NCI-H146 treated with DMSO at 0.1 percent for 48 hours (cell line): ENCODE results near the gene FOXN3.

Source experiments
- DNase-seq: peaks from one replicate; lab custom pipeline; 2025; ENCODE audit not compliant: unreplicated experiment; lab: John Stamatoyannopoulos, UW

Gene FOXN3

DNA sequence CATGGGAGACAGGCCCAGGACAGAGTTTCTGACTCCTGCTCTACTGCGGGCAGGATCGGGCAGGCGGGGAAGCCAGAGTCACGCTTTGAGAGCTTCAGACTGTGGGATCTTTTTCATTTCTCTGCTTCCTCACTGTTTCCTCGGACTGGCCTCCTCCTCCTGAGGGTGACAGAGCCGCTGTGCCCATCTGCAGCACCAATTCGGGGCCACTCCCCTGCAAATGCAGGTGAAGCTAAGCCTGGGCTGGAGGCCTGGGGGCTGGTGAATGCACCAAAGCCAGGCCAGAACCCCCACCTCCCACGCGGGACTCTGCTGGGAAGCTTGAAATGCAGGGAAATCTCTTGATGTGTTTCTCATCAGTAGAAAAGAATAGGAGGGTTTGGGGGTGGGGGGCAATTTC, 77.5 kb downstream of the FOXN3 start:
- no peak for DNase-seq

DNA sequence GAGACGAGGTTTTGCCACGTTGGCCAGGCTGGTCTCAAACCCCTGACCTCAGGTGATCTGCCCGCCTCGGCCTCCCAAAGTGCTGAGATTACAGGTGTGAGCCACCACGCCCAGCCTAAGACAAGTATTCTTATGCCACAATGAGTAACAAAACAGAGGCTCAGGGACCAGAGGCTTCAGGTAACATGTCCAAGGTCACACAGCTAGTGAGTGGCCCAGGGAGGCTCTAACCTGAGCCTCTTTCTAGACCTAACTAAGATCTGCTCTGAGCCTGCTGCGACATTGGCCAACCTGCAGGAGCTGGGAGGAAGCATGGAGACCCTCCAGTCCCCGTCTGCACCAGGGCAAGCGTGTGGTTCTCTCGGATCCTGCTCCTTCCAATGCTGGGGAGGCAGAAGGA, 77.9 kb downstream of the FOXN3 start:
- no peak for DNase-seq

DNA sequence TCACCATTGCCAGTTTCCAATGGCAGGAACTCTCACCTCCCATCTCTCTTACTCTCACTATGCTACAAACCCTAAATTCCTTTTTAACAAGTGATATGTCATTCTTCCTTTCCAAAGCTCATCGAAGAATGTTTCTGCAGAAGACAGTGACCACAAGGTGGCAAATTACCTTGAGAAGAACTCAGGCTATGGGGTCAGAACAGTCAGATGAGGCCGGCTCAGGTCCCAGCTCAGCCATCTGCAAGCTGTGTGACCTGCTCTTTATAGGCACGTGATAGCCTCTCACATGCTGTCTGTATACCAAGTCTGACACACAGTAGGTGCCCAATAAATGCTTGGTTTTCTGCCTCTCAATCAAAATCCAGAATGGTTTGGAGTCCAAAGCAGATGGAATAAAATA, 80.7 kb downstream of the FOXN3 start:
- no peak for DNase-seq

DNA sequence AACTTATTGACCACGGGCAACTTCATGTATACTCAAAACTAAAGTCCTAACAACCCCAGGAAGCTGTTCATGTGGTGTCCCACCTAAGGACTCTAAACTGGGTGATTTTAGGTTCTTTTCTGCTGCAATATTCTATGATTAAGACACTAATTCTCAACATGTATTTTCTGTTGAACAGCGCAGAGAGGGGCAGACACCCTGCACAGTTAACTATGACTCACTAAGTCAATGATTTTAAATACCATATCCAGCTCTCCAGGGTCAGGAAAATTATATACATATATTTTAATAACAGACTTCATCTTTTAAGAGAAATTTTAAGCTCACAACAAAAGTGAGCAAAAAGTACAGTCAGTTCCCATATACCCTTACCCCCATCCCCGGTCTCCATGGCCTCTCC, 85.0 kb downstream of the FOXN3 start:
- no peak for DNase-seq

DNA sequence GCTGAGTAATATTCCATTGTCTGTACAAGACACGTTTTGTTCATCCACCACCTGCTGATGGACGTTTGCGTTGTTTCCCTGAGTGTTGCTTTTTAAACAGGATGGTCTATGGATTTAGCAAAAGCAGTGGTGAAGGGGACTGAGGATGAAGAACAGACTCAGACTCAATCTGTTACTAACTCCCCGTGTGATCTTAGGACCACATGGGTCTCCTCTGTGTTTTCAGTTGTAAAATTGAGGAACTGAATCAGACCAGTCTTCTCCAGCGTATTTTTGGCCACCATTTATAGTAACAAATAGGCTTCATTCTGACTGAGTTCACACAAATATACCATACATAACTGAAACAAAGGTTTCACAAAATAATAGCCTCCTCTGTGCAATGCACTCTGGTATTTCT, 85.6 kb downstream of the FOXN3 start:
- no peak for DNase-seq

DNA sequence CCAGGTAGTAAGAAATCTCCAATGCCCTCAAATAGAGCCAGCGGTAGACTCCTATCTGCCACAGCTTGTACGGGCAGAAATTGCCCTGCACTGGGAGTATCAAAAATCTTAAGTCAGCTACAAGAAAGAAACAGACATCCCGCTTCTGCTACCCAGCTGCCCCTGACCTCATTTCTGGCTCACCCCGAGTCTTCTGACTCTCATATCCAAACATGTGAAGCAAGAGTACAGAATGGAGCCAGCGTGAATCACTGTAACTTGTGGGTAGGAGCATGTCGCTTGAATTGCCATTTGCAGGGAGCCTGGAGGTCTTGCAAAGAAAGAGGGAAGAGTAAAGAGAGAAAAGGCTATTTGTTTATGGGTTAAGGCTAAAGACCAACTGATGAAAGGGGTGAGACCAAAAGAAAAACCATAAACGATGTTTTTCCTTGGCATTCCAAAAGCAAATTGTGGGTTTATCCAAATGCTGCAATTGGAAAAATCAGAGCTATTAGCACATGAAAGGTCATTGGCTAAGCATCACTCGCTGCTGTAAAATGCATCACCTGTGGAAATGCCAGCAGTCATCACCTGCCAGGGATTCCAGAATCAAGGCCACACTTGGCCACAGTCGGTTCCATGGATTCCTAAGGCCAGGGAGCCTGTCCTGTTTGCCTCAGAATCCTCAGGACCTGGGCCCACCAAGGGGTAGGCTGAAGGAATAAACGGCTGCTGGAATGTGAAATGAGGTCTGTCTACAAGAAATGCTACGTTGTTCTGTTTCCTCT, 86.6 kb downstream of the FOXN3 start:
- DNase-seq, result no peak

DNA sequence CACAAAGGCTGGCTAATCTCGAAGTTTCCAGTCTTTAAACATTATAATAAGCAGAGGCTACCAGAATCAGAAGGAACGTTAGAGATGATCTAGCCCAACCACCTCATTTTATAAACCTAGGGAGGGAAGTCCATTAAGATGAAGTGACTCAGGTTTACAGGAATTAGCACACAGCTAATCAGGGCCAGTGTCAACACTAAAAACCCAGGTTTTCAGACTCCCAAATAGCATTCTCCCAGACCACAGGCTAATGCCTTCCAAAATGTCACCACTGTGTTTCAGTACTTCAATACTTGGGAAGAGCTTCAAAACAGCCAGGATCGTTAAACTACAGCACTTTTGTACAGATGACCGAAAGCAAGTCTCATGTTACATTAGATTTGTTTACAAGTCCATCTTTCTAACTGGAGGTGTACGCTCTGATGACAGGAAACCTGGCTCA, 89.2 kb downstream of the FOXN3 start:
- DNase-seq, result no peak

DNA sequence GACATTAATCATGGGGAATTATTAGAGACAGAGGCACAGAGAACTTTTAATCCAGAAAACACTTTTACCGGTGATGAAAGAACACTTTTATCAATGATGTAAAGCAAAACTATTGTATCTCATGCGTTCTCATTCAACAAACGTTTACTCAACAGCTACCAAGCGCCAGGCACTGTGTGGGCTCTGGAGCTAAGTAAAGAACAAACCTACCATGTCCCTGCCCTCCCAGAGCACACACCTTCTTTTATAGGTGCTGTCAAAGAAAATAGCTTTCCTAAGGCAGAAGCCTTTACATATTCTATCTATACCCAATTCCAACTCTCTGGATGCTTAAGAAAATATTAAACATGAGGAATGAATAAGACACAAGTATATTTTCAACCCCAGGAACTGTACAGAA, 91.1 kb downstream of the FOXN3 start:
- no peak for DNase-seq

DNA sequence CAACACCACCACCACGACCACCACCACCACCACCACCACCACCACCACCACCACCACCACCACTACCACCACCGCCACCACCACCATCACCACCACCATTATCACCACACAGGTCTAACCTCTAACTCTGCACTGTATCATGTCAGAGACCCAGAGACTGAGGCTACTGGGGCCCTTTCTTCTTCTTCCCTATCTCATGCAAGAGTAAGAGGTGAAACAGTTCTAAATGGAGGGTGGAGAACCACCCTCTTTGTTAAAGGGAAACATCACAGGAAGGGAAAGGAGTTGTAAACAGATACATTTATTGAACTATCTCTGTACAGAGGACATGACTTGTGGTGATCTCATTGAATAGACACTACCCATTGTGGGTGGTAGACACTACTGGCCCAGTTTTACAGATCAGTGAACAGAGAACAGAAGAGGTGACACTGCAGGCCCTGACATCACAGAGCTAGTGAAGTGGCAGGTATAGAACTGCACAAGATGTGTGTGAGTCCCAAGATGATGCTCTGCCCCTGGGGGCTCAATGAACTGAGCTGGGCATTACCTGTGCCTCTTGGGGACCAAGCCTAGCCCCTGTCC, 91.6 kb downstream of the FOXN3 start:
- DNase-seq, result no peak

DNA sequence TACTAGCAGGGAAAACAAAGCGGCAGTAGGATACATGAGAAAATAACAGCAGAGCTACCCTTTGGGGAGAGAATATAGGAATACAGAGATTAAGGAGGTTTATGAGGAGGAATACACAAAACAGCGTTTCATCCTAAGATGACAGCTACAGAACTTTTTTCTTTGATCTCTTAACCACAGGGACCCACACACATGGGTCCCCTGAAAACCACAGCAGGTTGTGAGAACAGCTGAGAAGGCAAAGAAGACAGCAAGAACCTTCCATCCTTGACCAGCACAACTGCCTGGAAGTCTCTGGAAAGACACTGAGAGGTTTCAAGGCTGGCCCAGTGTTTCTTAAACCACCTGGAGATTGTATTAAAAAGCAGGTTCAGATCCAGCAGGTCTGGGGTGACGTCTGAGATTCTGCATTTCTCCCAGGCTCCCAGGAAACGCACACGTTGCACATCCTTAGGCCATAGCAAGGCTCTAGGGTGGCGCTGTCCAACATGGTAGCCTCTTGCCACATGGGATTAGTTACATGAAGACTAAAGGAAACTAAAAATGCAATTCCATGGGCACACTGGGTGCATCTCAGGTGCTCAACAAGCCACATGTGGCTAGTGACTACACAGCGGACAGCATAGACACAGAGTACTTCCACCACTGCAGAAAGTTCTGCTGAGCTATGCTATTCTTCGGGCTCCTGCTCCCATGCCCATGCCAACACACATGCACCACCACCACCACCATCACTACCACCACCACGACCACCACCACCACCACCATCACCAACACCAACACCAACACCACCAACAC, 92.3 kb downstream of the FOXN3 start:
- no peak for DNase-seq

DNA sequence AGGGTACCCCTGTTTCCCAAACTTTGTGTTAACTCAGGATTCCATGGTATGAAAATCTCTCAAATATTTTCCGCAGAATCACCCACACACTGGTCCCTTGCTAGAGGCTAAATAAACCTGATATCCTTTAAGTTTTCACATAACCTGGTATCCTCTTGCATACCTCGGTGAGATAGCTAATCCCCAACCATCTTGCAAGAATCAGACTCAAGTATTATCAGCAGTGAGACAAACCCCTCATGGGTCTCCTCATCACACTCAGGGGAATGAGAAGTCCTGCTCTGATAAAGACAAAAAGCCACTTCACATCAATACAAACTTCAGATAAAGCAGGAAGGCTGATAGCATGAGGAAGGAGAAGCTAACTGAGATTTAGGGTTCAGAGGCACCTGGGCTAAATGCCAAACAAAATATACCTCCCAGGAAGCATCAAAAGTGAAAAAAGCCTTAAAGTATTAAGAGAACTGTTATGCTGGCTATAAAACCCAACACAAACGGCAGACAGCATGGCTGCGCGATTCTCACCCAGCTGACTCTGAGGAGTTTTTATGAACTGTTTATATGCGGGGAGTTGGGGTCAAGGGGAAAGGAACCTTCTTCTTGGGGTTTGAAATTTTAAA, 96.5 kb downstream of the FOXN3 start:
- no peak for DNase-seq

DNA sequence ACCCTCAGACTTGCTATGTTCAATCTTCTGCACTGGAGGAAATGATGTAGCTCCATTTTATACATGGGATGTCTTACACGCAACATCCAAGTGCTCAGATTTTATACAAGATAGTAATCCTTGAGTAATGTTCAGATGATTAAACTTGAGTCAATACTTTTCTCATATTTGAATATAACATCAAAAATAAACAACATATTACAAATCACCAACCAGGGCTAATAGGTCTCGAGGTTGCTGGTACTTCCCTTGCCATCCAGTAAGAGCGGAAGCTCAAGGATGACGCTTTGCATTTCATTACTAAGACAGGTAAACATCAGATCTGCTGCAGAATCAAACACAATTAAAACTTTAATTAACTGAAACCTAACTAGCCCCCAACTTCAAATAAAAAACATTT, 97.3 kb downstream of the FOXN3 start:
- no peak for DNase-seq

DNA sequence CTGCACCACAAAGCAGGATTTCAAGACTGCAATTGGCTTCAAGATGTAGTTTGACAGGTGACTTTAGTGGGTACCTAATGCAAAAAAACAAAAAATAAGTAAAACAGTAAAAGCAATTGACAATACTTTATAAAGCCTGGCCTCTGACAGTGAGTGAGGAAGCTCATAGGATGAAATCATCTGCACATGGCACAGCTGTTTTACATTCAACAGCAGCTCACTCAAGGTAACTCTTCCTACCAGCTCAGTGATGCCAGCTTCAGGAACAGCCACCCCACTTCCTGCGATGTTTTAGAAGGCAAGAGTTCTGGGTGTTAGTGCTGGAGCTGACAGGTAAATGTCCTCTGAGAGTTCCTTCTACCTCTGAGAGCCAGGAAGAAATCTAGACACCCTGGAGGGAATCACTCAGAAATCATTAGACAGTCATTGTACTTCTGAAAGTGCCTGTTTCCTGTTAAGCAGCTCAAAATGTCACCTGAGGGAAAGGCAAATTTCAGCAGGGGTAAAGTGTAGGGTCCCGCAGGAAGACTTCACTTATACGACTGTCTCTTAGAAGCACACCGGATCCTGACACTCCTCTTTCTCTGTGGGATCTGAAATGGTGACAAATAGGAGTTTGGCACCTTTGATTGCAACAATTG, 99.9 kb downstream of the FOXN3 start:
- no peak for DNase-seq

DNA sequence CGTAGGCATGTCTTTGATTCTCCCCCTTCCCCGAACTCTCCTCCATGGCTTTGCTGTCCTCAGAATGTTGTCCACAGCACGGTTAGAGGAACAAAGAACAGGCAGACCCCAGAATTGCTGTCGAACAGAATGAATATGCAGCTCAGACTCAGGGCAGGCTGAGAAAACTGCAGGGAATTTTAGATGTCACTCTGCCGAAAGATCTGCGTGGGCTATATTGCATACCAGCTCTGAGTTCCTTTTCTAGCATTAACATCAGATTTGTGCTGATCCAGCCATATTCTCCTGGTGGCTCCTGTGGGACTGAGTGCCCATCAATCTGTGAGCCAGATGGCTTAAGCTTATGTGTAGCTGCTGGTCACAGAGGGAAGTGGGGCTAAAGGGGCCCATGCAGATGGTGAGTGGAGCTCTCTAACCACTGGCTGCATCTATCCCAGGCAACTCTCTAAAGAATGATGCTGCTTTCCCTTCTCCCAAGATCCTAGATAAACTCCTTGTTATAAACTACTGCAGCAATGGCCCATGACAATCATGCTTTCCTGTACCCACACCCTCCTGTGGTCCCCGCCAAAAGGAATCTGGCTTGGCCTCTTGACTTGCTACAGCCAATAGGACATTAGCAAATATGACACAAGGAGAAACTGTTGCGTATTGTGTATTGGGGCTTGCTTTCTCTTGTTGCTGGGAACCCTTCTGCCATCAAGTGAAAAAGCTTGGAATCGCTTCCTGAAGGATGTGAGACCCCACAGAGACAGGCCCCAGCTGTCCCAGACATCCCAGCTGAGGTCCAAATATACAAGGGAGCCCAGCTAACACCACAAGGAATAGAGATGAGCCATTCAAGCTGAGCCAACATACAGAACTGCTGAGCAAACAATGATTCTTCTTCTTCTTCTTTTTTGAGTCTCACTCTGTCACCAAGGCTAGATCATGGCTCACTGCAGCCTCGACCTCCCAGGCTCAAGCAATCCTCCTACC, 101.3 kb downstream of the FOXN3 start:
- no peak for DNase-seq

DNA sequence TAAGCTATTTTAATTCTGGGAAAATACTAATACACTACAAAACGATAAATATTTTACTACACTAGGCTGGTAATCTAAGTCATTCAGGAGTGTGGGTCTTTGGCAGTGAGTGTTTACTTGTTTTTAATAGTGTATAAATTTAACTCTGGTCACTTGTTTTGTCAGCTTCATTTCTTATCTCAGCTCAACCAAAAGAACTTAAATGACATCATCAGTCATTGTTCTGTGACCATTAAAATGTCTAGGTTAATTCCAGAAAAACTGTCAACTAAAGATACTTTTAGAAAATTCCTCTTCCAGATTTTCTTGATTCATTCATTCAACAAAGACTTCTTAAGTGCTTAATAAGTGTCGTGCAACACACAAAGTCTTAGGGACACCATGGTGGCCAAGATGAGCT, 102.8 kb downstream of the FOXN3 start:
- no peak for DNase-seq

DNA sequence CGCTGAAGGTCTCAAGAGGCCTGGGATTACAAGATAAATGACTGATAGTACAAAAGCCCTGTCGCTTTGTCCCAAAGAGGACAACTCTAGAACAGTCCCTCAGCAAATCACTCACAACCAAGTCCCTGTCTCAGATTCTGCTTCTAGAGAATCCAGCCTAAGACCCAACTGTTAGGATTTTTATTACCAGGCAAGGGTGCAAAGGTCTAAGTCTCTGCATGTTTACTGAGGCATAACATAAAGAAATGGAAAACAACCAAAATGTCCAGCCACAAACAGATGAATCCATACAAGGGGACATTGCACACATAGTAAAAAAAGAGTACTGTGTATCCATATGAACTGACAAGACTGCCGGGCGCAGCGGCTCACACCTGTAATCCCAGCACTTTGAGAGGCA, 104.1 kb downstream of the FOXN3 start:
- DNase-seq, result no peak

DNA sequence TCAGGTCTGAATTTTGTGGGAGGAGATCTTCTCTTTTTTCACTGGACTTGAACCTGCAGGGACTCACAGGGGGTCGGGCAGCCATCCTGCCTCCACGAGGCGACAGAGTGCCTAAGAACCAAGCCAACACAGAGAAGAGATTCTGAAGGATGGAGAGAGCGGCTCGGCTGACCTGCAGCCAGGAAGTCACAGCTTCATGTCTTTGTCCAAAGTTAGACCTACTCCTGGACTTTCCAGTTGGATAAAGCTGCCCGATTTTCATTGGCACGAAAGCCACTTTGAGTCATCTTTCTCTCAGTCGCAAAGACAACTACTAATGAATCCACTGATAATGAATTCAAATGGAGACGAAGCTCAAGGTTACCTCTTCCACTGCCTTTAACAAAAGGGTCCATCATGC, 106.8 kb downstream of the FOXN3 start:
- DNase-seq, result no peak

DNA sequence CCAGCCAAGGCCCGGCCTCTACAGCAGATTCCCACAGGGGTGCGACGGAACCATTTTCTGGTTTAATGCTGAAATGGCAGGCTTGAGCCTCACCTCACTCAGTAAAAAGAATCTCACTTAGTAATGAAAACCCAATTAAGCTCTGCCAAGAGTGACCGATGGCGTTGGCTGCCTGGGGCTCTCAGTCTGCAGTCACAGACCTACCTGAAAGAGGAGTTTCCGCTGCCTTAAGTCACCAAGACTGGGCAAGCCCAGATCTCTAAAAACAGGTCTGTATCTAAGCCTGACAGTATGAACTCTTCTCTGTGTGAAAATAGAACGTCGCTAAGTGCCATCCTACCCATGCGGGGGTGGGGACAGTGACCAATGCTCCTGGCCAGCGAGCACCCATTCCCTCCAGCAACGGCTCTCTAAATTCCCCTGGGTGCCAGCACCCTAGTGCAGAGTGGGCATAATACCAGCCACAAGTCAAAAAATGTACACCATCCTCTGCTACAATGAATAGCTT, 107.3 kb downstream of the FOXN3 start:
- DNase-seq, result no peak

DNA sequence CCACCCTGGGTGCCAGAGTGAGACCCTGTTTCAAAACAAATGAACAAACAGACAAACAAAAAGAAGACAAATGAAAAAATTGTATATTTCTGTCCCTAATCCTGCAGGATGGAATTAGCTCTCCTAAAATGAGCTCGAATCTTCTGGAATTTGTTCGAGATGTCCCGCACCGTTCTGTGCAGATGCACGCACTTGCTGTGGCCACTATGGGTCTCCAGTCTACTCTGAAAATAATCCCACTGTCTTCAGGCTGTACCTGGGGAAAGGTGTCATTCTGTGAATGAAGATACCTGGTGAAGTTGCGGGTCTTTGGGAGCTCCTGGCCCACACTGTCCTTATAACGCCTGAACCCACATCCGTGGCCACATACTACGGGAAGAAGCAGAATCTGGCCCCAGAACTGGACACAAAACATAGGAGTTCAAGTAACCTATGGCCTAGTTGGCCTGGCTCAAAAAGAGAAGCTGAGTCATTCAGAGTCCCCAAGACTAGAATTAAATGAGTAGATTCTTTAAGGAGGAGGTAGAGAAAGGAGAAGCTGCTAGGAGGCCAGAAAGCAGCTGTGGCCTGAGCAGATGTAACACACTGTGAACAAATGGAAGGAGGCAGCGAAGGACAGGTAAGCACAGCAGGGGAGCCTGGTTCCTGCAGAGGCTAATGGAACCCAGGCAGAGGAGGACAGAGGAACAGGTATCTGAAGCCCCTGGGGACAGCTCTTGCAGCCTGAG, 108.6 kb downstream of the FOXN3 start:
- no peak for DNase-seq
